ENCODE data around the gene KRTAP3-2.
"Not testable (repeated sequence)": the region's sequence is repeated elsewhere in the genome, so short reads cannot be mapped to it uniquely, and the experiment has no call there.

KRTAP3-2 gene

DNA sequence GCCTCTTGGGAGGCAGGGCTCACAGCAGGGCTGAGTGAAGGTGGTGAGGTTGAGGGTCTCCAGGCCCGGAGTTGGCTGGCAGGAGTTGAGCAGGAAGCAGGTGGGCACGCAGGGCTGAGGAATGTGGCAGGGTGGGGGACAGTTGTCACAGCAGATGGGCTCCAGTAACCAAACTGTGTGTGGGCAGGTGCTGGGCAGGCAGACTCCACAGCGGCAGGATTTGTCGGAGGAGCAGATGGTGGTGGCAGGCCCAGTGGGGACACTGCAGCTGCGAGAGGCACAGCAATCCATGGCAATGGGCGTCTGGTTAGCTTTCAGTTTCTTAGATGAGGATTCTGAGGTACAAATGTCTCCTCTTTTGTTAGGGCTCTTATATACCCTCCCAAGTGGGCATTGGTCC is at the start of gene KRTAP3-2:
KRTAP3-2 (minus strand) TSS at position 344 of the 400 bp plus-strand sequence; CDS start at position 291, 53 bp downstream.
- not testable (repeated sequence) for FAIRE-seq

DNA sequence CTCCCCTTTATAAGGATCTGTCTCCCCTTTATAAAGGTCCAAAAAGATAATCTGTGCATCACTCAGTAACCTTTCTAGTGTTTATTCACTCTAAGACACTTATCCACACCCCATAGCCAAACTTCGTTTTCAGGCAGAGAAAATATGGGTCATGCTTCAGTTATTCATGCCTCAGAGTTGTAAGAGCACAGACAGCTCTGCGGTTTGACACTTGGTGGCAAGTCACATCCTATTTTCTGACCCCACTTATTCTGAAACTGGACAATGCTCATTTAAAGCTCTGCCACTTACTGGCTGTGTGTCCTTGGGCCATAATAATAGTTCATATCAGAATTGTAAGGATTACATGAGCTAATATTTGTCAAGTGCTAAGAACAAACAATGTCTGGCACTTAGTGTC is 49.4 kb upstream of the KRTAP3-2 start:
- no peak for FAIRE-seq

DNA sequence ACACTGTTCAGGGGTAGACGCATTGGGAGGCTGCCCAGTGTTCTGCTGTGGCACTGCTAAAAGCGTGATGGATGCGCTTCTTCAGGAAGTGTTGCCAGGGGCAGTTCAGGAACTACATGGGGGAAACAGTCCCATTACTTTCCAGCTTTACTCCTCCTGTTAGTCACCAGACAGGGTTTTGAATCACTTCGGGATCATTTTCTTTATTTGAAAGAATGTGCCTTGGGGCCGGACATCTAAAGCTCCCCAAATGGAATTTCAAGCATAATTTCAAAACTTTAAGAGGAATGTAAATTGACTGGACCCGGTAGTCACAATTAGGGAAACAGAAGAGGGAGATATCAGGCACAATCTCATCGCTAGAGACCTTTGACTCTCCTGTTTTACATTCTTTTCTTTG is 48.7 kb upstream of the KRTAP3-2 start:
- FAIRE-seq: no peak

DNA sequence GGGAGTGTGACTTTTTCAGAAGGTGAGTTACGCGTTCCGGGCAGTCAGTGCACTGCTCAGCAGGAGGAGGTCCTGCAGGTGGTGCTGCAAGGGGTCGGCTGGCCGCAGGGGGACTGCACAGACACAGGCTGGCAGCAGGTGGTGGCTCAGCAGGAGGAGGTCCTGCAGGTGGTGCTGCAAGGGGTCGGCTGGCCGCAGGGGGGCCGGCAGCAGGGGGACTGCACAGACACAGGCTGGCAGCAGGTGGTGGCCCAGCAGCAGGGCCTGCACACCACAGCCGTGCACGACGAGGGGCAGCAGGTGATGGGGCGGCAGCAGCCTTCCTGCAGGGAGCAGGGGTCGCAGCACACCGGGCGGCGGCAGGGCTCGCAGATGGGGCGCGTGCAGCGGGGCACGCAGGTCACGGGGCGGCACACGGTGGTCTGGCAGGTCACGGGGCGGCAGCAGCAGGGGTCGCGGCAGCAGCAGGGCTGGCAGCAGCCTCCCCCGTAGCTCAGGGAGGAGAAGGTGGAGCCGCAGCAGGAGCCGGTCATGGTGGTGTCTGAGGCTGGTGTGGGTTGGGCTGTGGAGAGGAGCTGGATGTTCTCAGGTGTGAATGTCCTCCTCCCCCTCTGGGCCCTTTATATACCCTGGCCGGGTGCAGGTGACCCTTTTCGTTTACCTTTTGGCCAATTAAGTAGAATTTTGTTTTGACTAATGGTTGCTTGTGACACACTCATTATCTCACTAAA is 47.2 kb upstream of the KRTAP3-2 start, which contains the start of gene KRTAP2-1:
KRTAP2-1 (minus strand) TSS at position 582 of the 731 bp plus-strand sequence; CDS start at position 533, 49 bp downstream.
- FAIRE-seq: not testable (repeated sequence)

DNA sequence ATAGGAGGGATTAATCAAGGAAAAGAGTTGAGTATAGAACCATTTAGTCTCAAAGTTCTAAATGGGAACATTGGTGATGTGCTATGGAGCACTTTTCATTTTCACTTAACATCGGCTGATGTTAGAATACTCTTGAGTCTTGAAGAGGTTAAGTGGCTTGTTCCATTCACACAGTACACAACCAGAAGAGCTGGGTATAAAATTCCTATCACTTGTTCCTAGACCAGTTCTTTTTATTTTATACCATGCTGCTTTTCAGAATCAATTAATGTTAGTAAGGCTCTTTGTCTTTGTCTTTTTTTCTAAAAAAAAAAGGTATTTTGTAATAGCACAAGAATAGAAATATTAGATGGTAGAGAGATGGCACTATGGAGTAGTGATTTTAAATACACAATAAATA is 43.2 kb upstream of the KRTAP3-2 start:
- no peak for FAIRE-seq

DNA sequence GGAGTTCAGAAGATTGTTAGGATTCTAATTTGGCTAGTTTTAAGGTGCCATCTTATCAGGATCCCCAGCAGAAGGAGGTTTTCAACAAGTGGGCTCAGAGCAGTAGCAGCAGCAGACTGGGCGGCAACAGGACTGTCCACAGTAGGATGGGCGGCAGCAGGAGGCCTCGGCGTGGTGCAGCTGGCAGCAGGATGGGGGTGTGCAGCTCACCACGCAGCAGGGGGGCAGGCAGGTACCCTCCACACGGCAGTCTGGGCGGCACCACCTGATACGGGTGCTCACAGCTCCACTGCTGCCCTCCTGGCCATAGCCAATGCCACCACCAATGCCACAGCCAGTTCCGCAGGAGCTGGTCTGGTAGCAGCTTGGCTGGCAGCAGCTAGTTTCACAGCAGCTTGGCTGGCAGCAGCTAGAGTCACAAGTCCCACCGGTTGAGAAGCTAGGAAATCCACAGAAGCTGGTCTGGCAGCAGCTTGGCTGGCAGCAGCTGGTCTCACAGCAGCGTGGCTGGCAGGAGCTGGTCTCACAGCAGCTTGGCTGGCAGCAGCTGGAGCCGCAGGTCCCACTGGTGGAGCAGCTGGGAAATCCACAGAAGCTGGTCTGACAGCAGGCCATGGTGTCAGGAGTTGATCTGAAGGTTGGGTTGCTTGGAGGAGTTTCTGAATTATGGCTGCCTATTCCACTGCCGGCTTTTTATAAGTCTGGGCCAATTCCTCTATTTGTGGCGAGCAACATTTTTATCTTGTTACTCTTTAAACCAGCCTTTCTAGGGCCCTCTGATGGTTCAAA is 41.3 kb upstream of the KRTAP3-2 start, which contains the start of gene KRTAP1-1:
KRTAP1-1 (minus strand) TSS at position 668 of the 789 bp plus-strand sequence; CDS start at position 615, 53 bp downstream.
- not testable (repeated sequence) for FAIRE-seq

DNA sequence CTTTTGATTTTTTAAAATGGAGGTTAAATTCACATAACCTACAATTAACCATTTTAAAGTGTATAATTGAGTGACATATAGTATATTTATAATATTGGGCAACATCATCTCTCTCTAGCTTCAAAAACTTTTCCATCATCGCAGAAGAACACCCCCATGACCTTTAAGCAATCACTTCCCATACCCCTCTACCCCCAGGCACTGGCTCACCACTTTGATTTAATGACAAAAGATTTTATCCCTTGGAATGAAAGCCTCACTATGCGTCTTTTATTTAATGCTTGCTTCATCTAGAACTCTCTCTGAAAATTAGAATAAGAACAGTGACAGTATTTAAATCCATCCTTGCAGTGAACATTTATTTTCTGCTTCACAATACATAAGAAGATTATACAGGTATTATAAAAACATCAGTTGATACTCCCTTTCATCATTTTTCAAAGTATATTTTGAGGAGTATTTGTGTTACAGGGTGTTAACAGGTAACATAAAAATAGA is 38.2 kb upstream of the KRTAP3-2 start:
- no peak for FAIRE-seq

DNA sequence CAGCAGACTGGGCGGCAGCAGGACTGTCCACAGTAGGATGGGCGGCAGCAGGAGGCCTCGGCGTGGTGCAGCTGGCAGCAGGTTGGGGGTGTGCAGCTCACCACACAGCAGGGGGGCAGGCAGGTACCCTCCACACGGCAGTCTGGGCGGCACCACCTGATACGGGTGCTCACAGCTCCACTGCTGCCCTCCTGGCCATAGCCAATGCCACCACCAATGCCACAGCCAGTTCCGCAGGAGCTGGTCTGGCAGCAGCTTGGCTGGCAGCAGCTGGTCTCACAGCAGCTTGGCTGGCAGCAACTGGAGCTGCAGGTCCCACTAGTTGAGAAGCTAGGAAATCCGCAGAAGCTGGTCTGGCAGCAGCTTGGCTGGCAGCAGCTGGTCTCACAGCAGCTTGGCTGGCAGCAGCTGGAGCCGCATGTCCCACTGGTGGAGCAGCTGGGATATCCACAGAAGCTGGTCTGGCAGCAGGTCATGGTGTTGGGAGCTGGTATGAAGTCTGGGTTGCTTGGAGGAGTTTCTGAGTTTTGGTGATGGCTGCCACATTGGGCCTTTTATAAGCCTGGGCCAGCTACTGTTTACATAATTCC is 34.7 kb upstream of the KRTAP3-2 start, which contains the start of gene KRTAP1-3:
KRTAP1-3 (minus strand) TSS at position 529 of the 590 bp plus-strand sequence; CDS start at position 476, 53 bp downstream.
- not testable (repeated sequence) for FAIRE-seq

DNA sequence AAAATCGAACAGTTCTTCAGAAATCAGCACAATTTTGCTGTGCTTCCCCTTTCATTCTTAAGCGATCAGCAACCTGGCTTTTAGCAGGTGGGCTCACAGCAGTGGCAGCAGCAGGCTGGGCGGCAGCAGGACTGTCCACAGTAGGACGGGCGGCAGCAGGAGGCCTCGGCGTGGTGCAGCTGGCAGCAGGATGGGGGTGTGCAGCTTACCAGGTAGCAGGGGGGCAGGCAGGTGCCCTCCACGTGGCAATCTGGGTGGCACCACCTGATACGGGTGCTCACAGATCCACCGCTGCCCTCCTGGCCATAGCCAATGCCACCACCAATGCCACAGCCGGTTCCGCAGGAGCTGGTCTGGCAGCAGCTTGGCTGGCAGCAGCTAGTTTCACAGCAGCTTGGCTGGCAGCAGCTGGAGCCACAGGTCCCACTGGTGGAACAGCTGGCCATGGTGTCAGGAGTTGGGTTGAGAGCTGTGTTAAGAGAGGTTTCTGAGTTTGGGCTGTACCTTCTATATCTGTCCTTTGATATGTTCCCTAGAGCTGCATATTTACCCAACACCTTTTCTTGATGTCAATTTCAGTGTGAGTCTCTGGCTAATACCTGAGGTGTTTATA is 30.0 kb upstream of the KRTAP3-2 start, which contains the start of gene KRTAP1-4:
KRTAP1-4 (minus strand) TSS at position 563 of the 613 bp plus-strand sequence; CDS start at position 446, 117 bp downstream.
- no peak for FAIRE-seq

DNA sequence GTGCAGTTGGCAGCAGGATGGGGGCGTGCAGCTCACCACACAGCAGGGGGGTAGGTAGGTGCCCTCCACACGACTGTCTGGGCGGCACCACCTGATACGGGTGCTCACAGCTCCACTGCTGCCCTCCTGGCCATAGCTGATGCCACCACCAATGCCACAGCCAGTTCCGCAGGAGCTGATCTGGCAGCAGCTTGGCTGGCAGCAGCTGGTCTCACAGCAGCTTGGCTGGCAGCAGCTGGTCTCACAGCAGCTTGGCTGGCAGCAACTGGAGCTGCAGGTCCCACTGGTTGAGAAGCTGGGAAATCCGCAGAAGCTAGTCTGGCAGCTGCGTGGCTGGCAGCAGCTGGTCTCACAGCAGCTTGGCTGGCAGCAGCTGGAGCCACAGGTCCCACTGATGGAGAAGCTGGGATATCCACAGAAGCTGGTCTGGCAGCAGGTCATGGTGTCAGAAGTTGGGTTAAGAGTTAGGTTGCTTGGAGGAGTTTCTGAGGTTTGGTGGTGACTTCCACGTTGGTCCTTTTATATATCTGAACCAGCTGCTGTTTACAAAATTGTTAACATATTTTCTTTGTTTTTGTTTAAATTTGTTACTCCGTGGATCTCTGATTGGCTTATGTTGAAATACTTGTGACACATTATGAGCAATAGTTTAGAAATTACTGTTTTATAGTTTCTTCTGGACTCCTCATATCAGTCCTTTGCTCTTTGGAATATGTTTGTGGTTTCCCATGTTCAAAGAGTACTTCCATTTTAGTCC is 27.2 kb upstream of the KRTAP3-2 start, which contains the start of gene KRTAP1-5:
KRTAP1-5 (minus strand) TSS at position 494 of the 757 bp plus-strand sequence; CDS start at position 441, 53 bp downstream.
- peak; percentile 84 for FAIRE-seq

DNA sequence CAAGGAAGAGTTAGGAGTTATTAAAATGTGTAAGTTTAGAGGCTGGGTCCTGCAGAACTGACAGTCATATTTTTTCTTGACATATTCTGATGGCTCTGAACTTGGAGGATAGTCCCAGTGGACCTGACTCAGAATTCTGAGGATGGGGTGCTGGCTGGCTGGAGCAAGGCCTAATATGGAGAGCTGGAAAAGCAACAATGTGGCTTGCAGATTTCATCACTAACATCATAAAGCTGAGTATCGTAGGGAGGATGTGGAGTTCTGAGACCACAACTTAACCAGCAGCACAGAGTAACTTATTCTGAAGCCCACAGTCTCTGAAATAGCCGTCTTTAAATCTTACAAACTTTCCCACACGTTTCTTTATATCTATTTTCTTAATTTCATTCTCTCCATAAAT is 25.0 kb upstream of the KRTAP3-2 start:
- no peak for FAIRE-seq

DNA sequence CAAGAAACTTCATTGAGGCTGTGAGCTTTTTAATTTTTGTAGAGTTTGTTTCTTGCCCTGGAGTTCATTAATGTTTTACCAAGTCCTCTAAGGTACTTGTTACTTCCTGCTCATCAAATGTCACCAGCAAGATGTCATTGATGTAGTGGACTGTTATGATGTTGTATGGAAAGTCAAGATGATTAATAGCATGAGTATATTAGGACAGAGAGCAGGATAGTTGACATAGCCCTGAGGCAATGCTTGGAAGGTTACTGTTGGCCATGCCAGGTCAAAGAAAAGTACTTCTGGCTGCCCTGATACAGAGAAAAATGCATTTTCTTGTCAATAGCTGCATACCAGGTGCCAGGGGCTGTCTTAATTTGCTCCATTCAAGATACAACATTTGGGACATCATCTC is 20.6 kb upstream of the KRTAP3-2 start:
- FAIRE-seq: no peak

DNA sequence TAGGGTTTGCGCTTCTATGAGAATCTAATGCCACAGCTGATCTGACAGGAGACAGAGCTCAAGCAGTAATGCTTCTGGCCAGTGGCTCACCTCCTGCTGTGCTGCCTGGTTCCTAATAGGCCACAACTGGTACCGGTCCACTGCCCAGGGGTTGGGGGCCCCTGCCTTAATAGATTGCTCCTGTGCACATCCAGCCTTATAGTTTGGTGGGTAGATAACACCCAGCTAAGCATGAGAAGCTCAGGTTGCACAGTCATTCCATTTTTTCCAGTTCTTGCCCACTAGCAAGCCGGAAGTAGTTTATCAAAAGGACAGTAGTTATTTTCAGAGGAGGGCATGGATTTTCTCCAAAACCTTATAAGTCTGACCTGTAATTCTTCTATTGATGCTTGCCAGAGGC is 19.7 kb upstream of the KRTAP3-2 start:
- FAIRE-seq: no peak

DNA sequence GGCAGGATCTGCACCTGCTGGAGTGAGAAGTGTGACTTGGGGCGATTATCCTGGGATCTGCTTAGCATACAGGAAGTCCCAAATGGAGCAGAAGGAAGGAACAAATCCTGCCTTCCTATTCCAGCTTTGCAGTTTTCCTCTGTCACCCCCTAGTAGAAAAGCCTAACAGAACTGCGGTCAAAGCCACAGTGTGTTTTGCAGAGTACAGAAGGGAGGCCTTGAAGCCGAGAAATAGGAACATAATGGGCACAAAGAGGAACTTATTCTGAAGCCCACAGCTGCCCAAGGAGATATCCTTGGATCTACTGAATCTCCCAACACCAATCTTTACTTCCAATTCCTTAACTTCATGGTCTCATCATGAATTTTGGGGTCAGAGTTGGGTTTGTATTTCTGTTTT is 18.8 kb upstream of the KRTAP3-2 start:
- no peak for FAIRE-seq

DNA sequence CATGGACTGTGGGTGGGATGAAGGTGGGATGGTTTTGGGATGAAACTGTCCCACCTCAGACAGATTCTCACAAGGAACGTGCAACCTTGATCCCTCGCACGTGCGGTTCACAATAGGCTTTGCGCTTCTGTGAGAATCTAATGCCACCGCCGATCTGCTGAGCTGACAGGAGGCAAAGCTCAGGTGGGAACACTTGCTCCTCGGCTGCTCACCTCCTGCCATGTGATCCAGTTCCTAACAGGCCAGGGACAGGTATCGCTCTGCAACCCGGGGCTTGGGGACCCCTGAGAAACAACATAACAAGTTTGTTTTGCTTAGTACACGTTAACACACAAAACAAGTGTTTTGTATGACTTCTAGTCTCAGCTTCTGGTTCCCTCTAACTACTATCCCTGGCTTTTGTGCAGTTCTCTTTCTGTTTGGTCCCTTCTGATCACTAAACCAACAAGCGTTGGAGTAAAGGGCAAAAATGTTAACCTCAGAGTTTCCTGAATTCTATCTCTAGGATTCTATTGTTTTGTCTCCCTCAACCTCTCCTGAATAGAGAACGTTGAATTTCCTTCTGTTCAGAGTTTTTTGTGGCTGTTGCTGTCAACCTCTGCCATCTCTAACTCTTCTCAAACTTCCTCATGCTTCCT is 17.0 kb upstream of the KRTAP3-2 start:
- no peak for FAIRE-seq

DNA sequence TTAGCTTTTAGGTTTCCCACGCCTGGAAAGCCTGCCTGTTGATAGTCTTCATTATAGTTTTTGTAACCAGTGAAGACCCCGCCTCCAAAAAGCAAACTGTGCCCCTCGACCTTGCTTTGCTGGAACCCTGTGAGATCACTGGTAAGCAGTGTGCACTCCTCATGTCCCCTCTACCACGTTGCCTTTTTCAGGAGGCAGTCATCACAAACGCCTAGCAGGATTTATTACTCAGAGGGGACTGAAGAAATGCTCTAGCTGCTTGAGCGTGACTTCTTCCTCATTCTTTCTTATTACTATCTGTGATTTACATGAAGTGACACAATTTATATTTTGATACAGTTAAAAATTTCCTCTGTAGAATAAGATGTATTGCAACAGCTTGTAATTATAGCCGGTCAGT is 15.7 kb upstream of the KRTAP3-2 start:
- FAIRE-seq: no peak

DNA sequence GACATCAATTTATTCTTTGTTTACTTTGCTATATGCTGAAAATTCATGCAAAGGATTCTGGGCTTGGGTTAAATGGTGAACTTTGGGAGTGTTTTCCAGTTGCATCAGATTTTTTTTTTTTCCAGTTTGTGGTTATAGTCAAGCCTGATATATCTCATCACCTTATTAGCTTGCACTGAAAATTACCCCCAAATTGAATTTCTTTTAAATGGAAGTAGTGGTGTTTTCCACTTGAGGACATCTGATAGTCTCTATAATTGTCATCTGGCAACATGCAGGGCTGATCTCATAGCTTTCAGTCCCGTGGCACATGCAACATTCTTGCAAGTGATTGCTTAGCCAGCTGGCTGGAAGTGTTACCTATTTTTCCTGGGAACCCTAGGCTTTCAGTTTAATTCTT is 13.9 kb upstream of the KRTAP3-2 start:
- no peak for FAIRE-seq

DNA sequence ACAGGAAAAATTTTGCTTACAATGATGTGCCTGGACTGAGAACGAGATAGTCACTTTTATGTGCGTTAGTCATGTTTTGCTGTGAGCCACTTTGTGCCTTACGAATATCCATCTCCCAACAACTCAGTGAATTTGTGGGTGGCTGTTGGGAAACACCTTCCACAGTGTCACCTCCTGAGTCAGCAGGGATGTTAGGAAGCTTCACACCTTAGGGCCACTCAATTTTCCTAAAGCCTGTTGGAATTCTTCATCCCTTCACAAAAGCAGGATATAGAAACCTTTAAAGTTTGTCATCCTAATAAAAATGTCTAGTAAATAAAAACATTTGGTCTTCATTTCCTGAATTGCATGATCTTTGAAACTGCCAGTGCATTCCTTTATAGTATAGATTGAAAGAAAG is 13.5 kb upstream of the KRTAP3-2 start:
- no peak for FAIRE-seq

DNA sequence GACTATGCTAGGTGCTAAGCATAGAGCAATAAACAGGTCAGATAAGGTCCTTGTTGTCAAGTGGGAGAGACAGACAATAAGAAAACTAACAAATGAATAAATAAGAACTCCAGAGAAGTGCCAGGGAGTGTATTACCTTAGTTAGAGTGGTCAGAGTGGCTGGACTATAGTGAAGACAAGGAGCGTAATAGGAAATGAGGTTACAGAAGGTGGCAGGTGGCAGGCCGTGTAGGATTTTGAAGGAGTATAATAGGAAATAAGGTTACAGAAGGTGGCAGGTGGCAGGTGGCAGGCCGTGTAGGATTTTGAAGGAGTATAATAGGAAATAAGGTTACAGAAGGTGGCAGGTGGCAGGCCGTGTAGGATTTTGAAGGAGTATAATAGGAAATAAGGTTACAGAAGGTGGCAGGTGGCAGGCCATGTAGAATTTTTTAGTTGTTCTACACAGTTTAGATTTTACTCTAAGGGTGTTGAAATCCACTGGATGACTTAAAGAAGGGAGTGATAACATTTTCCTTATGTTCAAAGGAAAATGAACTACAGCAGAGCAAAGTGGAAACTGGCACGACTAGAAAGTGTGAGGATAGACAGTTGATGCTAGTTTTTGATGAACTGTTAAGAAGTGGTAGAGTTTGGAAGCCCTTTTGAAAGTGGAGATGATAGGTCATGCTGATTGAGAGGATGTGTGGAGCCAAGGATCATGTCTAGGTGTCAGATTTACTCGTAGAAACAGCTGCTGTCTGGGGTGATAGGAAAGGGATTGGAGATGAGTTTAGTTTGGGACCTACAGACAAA is 12.8 kb upstream of the KRTAP3-2 start:
- FAIRE-seq: no peak

DNA sequence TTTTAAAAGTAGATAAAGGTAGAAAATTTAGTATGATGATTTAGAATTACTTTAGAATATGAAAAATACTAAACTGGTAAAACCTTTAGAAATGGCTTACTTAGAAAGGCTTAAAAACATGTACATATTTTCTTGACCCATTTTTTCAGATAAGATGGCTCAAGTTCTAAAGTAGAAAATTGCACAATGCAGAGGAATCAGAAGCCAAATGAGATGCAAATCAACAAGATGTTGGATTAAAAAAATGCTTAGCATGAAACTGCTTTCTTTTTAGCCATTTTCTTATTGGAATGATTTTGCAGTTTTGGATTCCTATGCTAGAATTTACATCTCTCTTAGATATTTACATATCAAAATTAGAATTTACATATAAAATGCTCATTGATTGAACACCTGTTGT is 10.7 kb upstream of the KRTAP3-2 start:
- FAIRE-seq: no peak
